A673 (cell line): Measurements from ENCODE around the gene CALR.
A peak's percentile ranks its signal among the peaks of the same experiment; 100 is the strongest.

Experiments used
- CTCF ChIP-seq: fragments of 300-800, 200-600 bp; sonication (generic); conservative IDR thresholded peaks from 2 replicates; pipeline ENCODE4 v1.5.1; 2017; ENCODE audit warnings: low read depth, mild to moderate bottlenecking, antibody characterized with exemption, low read length, moderate library complexity, mixed read lengths
- EZH2 ChIP-seq: fragments of 200-600 bp; sonication (generic); IDR thresholded peaks from 2 replicates; pipeline ENCODE4 v1.6.1; 2017; ENCODE audit warnings: borderline replicate concordance, low read depth, mild to moderate bottlenecking, mixed read lengths, antibody characterized with exemption, low read length; ENCODE audit not compliant: poor library complexity, severe bottlenecking

- no peak for TF ChIP-seq EZH2
- TF ChIP-seq CTCF, result peak; percentile 89
Measured at GRCh38 chr19:12965017-12965811, 26.8 kb downstream of the CALR start.
